Progenitor cell of endocrine pancreas (in vitro differentiated cells): Measurements from ENCODE around the gene CCT8. TPM values are rescaled to one million over a fixed set of nuclear protein-coding genes. Genes with fewer than 3 reads are reported as not detected.
"Not testable (repeated sequence)": the region's sequence is repeated elsewhere in the genome, so short reads cannot be mapped to it uniquely, and the experiment has no call there.

ENCODE experiments used
- DNase-seq: peaks from one replicate; pipeline ENCODE4 v3.0.0; 2021; ENCODE audit warnings: low spot score; ENCODE audit not compliant: unreplicated experiment
- H3K27ac Mint-ChIP-seq: 2 replicates; pipeline ENCODE4 v1.8.0; 2021; ENCODE audit warnings: mild to moderate bottlenecking, moderate library complexity, mixed read lengths
- H3K27me3 Mint-ChIP-seq: 2 replicates; pipeline ENCODE4 v1.8.0; 2021; ENCODE audit warnings: mixed read lengths
- H3K36me3 Mint-ChIP-seq: 2 replicates; pipeline ENCODE4 v1.8.0; 2022; ENCODE audit warnings: mixed read lengths; ENCODE audit not compliant: insufficient read depth
- H3K4me1 Mint-ChIP-seq: 2 replicates; pipeline ENCODE4 v1.8.0; 2021; ENCODE audit warnings: low read depth, mixed read lengths
- H3K4me3 Mint-ChIP-seq: 2 replicates; pipeline ENCODE4 v1.8.0; 2021; ENCODE audit warnings: low read depth, mild to moderate bottlenecking, moderate library complexity, mixed read lengths
- H3K9me3 Mint-ChIP-seq: 2 replicates; pipeline ENCODE4 v1.8.0; 2021; ENCODE audit warnings: low read depth, mixed read lengths
- CTCF ChIP-seq: fragments of 200-600 bp; sonication (generic); IDR thresholded peaks from one replicate; pipeline ENCODE4 v1.5.0; 2021; ENCODE audit warnings: antibody characterized with exemption, mild to moderate bottlenecking; ENCODE audit not compliant: unreplicated experiment
- total RNA-seq: library from RNA; stranded (reverse); gene quantifications from 2 replicates; pipeline ENCODE4 v1.2.1, GENCODE V29; 2021

CCT8 gene
- total RNA-seq, 1 donor from 2014 or later = 208 TPM

GRCh38 chr21:29017639-29018237, 55.7 kb downstream of the CCT8 start:
- DNase-seq = no peak
- no peak for TF ChIP-seq CTCF
- no peak overlapping the region for H3K27ac Mint-ChIP-seq
- H3K9me3 Mint-ChIP-seq = no peaks in the 10 kb centered on the region
- peak overlapping the region; percentile 85 for H3K4me3 Mint-ChIP-seq
- peaks cover 7% of the 10 kb centered on the region for H3K4me1 Mint-ChIP-seq
- H3K27me3 Mint-ChIP-seq = no peaks in the 10 kb centered on the region
- peaks cover 2% of the 10 kb centered on the region for H3K36me3 Mint-ChIP-seq

- not testable (repeated sequence) for H3K36me3 Mint-ChIP-seq, H3K27me3 Mint-ChIP-seq, DNase-seq, H3K4me1 Mint-ChIP-seq, H3K9me3 Mint-ChIP-seq, H3K27ac Mint-ChIP-seq, H3K4me3 Mint-ChIP-seq
These were observed 62.2 kb downstream of the CCT8 start for GRCh38 chr21:29011236-29011635.

- no peaks in the 10 kb centered on the region for H3K4me1 Mint-ChIP-seq
- H3K27me3 Mint-ChIP-seq = no peaks in the 10 kb centered on the region
- H3K4me3 Mint-ChIP-seq = no peak overlapping the region
- no peak overlapping the region for H3K27ac Mint-ChIP-seq
- DNase-seq = no peak
- no peak for TF ChIP-seq CTCF
- peaks cover 3% of the 10 kb centered on the region for H3K36me3 Mint-ChIP-seq
- H3K9me3 Mint-ChIP-seq = no peaks in the 10 kb centered on the region
These were observed 65.1 kb downstream of the CCT8 start for GRCh38 chr21:29008367-29008766.

- Mint-ChIP-seq H3K27me3 (no peaks in the 10 kb centered on the region), H3K4me1 (peaks cover 1% of the 10 kb centered on the region), H3K27ac (no peak overlapping the region), H3K9me3 (no peaks in the 10 kb centered on the region), H3K4me3 (no peak overlapping the region), H3K36me3 (peaks cover 3% of the 10 kb centered on the region)
- no peak for TF ChIP-seq CTCF
- DNase-seq = no peak
These were observed 65.6 kb downstream of the CCT8 start for GRCh38 chr21:29007810-29008209.

GRCh38 chr21:29007135-29007534, 66.3 kb downstream of the CCT8 start:
- no peak overlapping the region for H3K4me3 Mint-ChIP-seq
- no peak overlapping the region for H3K27ac Mint-ChIP-seq
- H3K27me3 Mint-ChIP-seq = no peaks in the 10 kb centered on the region

More at GRCh38 chr21:29007135-29007534, 66.3 kb downstream of the CCT8 start:
- Mint-ChIP-seq H3K36me3 (no peaks in the 10 kb centered on the region), H3K4me1 (peaks cover 5% of the 10 kb centered on the region), H3K9me3 (no peaks in the 10 kb centered on the region)
- TF ChIP-seq CTCF = no peak
- no peak for DNase-seq

Other genes starting within 250 kb of the CCT8 start
- 27.0 and 29.2 TPM in 2 replicates for gene LTN1, start 80.8 kb downstream of the CCT8 start, total RNA-seq
- 9.3 TPM in 2 replicates for gene RWDD2B, start 54.3 kb downstream of the CCT8 start, total RNA-seq
- 32.5 and 33.9 TPM in 2 replicates for gene USP16, start 49.0 kb downstream of the CCT8 start, total RNA-seq
- 1.2 and 1.7 TPM in 2 replicates for gene MAP3K7CL, start 57.0 kb upstream of the CCT8 start, total RNA-seq
- 83.2 and 95.5 TPM in 2 replicates for gene BACH1, start 225.3 kb upstream of the CCT8 start, total RNA-seq